ENCODE data around the gene TTC7B. TPM values are rescaled to one million over a fixed set of nuclear protein-coding genes. Genes with fewer than 3 reads are reported as not detected.
A peak's percentile ranks its signal among the peaks of the same experiment; 100 is the strongest.

The TTC7B gene
- total and polyA plus RNA-seq, 12 donors = 10.0 to 58.4 (median 24.7) TPM

DNA sequence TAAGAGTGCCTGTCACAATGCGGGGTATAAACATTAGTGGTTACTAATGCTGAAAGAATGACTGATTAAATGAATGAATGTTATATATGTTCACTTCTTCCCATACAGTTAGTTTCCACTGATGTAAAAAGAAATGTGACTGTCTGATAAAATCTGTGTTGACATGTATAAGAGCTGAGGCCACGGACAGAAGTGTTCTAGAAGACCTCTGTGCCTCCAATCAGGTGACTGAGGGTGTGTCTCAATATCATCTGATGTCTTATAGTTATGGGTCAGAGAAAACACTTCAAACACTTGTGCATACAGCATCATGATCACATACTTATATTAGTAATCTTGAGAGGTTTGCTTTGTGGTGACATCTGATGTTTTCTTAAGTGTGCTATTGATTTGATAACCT is 183.4 kb downstream of the TTC7B start:
- H3K4me3 ChIP-seq = no peak overlapping the region
- intact Hi-C loops (cut with DNase I) = no loop called here
- no peaks in the 10 kb centered on the region for H3K9me3 ChIP-seq (replicated peaks in 1 of 3)
- TF ChIP-seq POLR2A (IDR thresholded peaks at IDR 0.05) (no peak), CTCF (IDR thresholded peaks at IDR 0.05) (no peak)
- no peak for DNase-seq
- H3K27me3 ChIP-seq = no peaks in the 10 kb centered on the region
- 82 to 96% (median 86%) methylated on average over 2 of the region's 2 CpGs for WGBS, 4 donors
- H3K4me1 ChIP-seq (replicated peaks in 1 of 2) = peaks cover 13% of the 10 kb centered on the region in 2 donors
- no peak overlapping the region for H3K27ac ChIP-seq
- H3K36me3 ChIP-seq (replicated peaks in 1 of 2) = no peaks in the 10 kb centered on the region

GRCh38 chr14:90632451-90632850 is 183.8 kb downstream of the TTC7B start:
- intact Hi-C loops (cut with DNase I) = no loop called here
- Histone ChIP-seq H3K36me3 (replicated peaks in 1 of 2) (no peaks in the 10 kb centered on the region), H3K4me1 (replicated peaks in 1 of 2) (peaks cover 13% of the 10 kb centered on the region in 2 donors), H3K27me3 (no peaks in the 10 kb centered on the region), H3K27ac (no peak overlapping the region), H3K9me3 (replicated peaks in 1 of 3) (no peaks in the 10 kb centered on the region), H3K4me3 (no peak overlapping the region)
- TF ChIP-seq POLR2A (IDR thresholded peaks at IDR 0.05) (no peak), CTCF (IDR thresholded peaks at IDR 0.05) (no peak)
- WGBS, 4 donors = 79 to 98% (median 95%) methylated on average over 3 of the region's 3 CpGs
- peak in 1 of 7 donors; percentile 33 for DNase-seq

GRCh38 chr14:90630171-90630806 is 185.9 kb downstream of the TTC7B start:
- H3K36me3 ChIP-seq (replicated peaks in 1 of 2) = no peaks in the 10 kb centered on the region
- H3K4me3 ChIP-seq = no peak overlapping the region
- peaks cover 14% of the 10 kb centered on the region in 2 donors for H3K4me1 ChIP-seq (replicated peaks in 1 of 2)
- DNase-seq = peak in 4 of 7 donors; percentile 44 to 67 (median 50)
- peak overlapping the region in 2 of 5 donors; percentile 7 to 65 for H3K27ac ChIP-seq
- no peaks in the 10 kb centered on the region for H3K9me3 ChIP-seq (replicated peaks in 1 of 3)
- WGBS, 4 donors = 67 to 72% (median 70%) methylated on average over 12 of the region's 12 CpGs
- H3K27me3 ChIP-seq = no peaks in the 10 kb centered on the region
- intact Hi-C loops (cut with DNase I) = no loop called here
- TF ChIP-seq CTCF (IDR thresholded peaks at IDR 0.05) = no peak
- TF ChIP-seq POLR2A (IDR thresholded peaks at IDR 0.05) = no peak

DNA sequence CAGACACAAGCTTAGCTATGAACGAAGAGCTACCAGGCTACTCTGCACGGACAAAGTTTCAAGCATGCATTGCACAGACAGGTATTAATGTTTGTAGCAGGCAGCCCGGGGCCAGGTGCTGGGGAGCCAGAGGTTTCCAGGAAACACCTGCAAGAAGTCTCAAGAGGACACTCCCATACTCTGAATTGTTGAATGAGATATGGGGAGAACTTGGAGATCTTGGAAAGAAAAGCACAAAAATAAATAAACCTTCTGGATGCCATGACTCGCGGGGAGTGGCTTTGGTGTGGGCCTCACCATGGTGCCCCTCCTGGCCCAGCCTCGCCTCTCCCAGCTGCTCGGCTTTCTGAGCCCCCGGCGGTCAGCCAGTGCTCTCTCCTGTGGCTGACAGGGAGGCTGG is 186.8 kb downstream of the TTC7B start:
- Histone ChIP-seq H3K9me3 (replicated peaks in 1 of 3) (no peaks in the 10 kb centered on the region), H3K4me1 (replicated peaks in 1 of 2) (peaks cover 22% of the 10 kb centered on the region in 2 donors), H3K27ac (no peak overlapping the region), H3K27me3 (no peaks in the 10 kb centered on the region), H3K4me3 (no peak overlapping the region), H3K36me3 (replicated peaks in 1 of 2) (no peaks in the 10 kb centered on the region)
- WGBS, 4 donors = 70 to 87% (median 84%) methylated on average over 9 of the region's 9 CpGs
- no peak for TF ChIP-seq POLR2A (IDR thresholded peaks at IDR 0.05)
- no peak for TF ChIP-seq CTCF (IDR thresholded peaks at IDR 0.05)
- intact Hi-C loops (cut with DNase I) = no loop called here
- peak in 1 of 7 donors; percentile 42 for DNase-seq

All from adrenal gland (tissue), 12 donors.